ENCODE results near the gene ACOX3.
"Not testable (repeated sequence)": the region's sequence is repeated elsewhere in the genome, so short reads cannot be mapped to it uniquely, and the experiment has no call there.

ACOX3 gene

DNA sequence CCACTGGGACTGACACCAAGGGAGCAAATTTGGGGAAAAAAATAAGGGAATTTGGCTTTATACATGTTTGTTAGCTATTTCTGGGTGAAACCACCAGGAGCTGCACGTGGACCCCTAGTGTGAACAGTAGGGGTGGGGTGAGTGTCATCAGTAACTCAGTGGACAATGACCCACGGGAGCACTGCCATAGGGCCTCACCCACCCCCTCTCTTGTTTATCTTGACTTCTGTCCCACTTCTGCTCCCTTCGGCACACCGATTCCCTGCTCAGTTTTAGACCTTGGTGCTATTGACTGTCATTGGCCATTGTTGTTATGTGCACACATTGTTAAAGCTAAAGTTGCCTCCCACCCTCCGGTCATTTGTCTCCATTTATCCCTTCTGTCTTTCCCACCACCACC lies 9.0 kb downstream of the ACOX3 start:
- no peak for DNase-seq

DNA sequence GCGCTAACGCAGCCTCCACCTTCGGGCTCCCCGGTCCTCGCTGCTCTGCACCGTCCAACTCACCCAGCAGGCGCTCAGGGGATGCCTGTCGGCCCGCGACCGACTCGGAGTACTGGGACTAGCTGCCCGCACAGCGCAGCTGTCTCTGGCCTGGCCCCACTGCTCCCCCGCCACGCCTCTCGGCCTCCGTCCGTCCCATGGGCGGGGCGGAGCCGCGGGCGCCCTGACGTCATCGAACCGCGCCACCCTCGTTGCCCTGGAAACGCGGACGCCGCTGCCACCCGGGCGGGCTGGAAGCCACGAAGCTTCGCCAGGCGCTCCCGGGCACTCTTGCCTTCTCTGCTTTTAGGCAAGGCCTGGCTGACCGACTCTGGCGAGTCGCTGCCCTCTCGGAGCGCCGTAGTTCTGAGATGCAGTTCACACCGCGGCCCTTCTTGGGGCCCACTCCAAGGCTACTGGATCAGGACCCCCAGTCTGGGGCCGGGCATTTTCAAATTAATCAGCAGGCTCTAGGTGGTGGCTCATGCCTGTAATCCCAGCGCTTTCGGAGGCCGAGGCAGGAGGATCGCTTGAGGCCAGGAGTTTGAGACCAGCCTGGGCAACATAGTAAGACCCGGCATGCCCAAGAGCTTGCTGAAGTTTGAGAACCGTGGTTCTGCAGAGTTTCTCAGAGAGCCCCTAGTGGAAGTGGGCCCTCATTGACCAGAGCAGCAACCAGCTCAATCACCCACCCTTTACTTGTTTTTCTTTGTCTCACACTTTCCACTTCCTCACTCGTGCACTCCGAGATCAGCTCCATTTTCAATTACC lies 12.0 kb downstream of the ACOX3 start:
- peak; percentile 90 for DNase-seq

DNA sequence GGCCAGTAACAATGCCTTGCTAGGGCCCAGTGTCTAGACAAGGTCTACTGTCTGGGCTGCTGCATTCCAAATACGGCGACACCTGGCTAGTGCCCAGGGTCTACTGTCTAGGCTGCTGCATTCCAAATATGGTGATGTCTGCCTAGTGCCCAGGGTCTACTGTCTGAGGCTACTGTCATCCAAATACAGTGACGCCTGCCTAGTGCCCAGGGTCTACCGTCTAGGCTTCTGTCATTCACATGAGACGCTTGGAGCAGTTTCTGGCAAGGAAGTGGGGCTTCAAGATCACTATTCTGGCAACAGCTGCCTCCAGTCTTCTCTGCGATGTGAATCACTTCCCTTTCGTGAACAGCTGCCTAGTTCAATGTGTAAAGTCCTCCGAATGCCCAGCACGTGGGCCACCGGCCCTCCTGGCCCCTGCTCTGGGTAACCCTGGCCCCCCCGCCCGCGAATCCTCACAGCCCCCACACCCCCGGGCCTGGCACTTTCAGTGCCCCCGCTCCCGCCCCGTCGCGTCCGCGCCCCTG lies 12.7 kb downstream of the ACOX3 start:
- DNase-seq = no peak

GRCh38 chr4:8427262-8427661 lies 13.3 kb downstream of the ACOX3 start:
- no peak for DNase-seq

GRCh38 chr4:8422786-8423185 lies 17.7 kb downstream of the ACOX3 start:
- DNase-seq = no peak

DNA sequence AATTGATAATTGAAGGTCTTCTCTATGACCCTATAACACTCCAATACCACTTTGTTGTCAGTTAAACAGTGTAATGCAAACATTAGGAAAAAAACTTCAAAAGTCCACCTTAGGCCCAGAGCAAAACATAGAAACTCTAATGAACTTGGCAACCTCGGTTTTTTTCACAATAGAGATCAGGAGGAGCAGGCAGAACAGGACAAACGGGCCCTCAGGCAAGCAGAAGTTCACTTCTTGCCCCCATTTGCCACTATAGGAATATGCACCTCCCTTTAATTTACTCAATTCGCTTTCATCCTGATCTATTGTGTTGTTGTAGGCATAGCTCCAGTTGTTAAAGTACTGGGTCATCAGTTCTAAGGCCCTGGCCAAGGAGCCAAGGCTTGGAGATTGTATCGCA lies 18.2 kb downstream of the ACOX3 start:
- no peak for DNase-seq

- not testable (repeated sequence) for DNase-seq
These were observed 20.4 kb downstream of the ACOX3 start for GRCh38 chr4:8420151-8420550.

GRCh38 chr4:8419222-8420041 lies 21.1 kb downstream of the ACOX3 start:
- no peak for DNase-seq

- no peak for DNase-seq
These were observed 23.4 kb downstream of the ACOX3 start for GRCh38 chr4:8417071-8417614.

GRCh38 chr4:8414377-8414776 lies 26.1 kb downstream of the ACOX3 start:
- peak; percentile 46 for DNase-seq

GRCh38 chr4:8412288-8412687 lies 28.2 kb downstream of the ACOX3 start:
- DNase-seq = no peak

- DNase-seq = no peak
These were observed 29.0 kb downstream of the ACOX3 start for GRCh38 chr4:8411351-8412180.

- DNase-seq = no peak
These were observed 29.8 kb downstream of the ACOX3 start for GRCh38 chr4:8410641-8411271.

- DNase-seq = no peak
These were observed 30.4 kb downstream of the ACOX3 start for GRCh38 chr4:8410066-8410625.

GRCh38 chr4:8409264-8410065 lies 31.1 kb downstream of the ACOX3 start:
- peak; percentile 57 for DNase-seq

DNA sequence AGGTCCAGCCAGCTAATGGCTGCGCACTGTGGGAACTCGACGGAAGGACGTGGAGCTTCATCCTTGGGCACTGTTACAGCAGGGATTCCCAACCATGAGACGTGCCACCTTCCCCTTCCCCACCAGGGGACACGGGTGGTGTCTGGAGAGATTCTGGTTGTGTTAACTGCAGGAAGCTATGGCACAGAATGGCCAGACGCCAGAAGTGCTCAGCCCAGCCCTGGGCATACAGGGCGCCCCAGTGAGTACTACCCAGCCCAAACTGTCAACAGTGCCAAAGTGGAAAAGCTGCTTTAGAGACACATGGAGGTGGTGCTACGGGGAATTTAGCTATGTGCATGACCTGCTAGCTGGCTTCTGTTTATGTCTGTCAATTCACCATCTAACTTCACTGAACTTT lies 32.8 kb downstream of the ACOX3 start:
- DNase-seq = no peak

- no peak for DNase-seq
These were observed 33.2 kb downstream of the ACOX3 start for GRCh38 chr4:8407316-8407715.

- not testable (repeated sequence) for DNase-seq
These were observed 33.6 kb downstream of the ACOX3 start for GRCh38 chr4:8406887-8407286.

GRCh38 chr4:8405516-8405875 lies 35.0 kb downstream of the ACOX3 start:
- DNase-seq = no peak

DNA sequence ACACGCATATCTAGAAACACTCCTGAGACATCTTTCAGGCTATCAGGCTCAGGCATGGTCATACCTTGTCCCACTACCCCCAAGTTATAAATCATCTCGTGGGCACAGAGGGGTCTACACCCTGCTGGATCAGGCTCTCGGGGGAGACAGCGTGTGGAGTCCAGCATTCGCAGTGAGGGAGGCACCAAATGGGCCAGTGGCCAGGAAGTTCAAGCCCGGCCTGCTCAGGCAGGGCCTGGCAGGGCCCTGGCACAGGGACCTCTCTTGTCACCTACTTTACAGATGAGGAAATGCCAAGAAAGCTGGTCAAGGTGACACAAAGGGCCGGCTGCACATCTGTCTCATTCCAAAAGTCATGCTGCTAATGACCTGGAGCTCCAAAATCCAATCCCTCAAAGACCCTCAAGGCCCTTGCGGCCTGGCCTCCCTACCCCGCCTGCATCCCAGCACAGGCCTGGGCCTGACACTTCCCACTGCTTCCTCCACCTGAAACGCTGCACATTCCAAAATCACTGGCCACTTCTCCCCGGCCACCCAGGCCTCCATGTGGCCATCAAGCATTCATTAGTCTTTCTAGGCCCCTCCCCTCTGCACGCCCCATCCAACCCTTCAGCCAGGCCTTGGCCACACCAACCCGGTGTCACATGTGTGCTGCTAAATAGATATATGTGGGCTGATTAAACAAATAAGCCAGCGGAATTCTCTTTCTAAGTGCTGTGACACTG lies 35.6 kb downstream of the ACOX3 start:
- no peak for DNase-seq
